Measurements from ENCODE around the gene RRAGD. TPM values are rescaled to one million over a fixed set of nuclear protein-coding genes. Genes with fewer than 3 reads are reported as not detected.

The RRAGD gene
- total RNA-seq, 1 donor from 2014 or later = 62.9 TPM

- no peak for DNase-seq
- Histone ChIP-seq H3K27ac (no peak overlapping the region), H3K4me1 (peaks cover 62% of the 10 kb centered on the region), H3K36me3 (peaks cover 15% of the 10 kb centered on the region), H3K27me3 (ENCODE audit: low read depth) (no peaks in the 10 kb centered on the region), H3K9me3 (no peaks in the 10 kb centered on the region), H3K4me3 (no peak overlapping the region)
- no peak for TF ChIP-seq CTCF (IDR thresholded peaks at IDR 0.05)
- ATAC-seq = no peak
- intact Hi-C loops (cut with DNase I) = no loop called here
Observed at GRCh38 chr6:89346433-89346832, 65.6 kb downstream of the RRAGD start.

DNA sequence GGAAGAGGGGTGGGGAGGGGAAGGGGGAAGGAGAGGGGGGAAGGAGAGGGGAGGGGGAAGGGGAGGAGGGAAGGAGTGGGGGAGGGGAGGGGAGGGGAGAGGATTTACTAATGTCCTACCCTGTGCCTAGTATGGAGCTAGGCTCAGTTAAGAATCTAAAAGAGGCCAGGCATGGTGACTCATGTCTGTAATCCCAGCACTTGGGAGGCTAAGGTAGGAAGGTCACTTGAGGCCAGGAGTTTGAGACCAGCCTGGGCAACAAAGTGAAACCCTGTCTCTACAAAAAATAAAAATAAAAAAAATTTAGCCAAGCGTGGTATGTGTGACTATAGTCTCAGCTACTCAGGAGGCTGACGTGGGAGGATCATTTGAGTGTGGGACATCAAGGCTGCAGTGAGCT lies 72.5 kb downstream of the RRAGD start:
- no peak for DNase-seq
- no peak for ATAC-seq
- no peaks in the 10 kb centered on the region for H3K9me3 ChIP-seq
- intact Hi-C loops (cut with DNase I) = no loop called here
- no peak overlapping the region for H3K4me3 ChIP-seq
- peaks cover 4% of the 10 kb centered on the region for H3K4me1 ChIP-seq
- no peak for TF ChIP-seq CTCF (IDR thresholded peaks at IDR 0.05)
- H3K27ac ChIP-seq = no peak overlapping the region
- H3K36me3 ChIP-seq = peaks cover 78% of the 10 kb centered on the region
- no peaks in the 10 kb centered on the region for H3K27me3 ChIP-seq (ENCODE audit: low read depth)

GRCh38 chr6:89335164-89335563 lies 76.9 kb downstream of the RRAGD start:
- intact Hi-C loops (cut with DNase I) = no loop called here
- H3K27ac ChIP-seq = no peak overlapping the region
- no peak for ATAC-seq
- H3K4me1 ChIP-seq = no peaks in the 10 kb centered on the region
- no peak overlapping the region for H3K4me3 ChIP-seq
- H3K9me3 ChIP-seq = no peaks in the 10 kb centered on the region
- peaks cover 94% of the 10 kb centered on the region for H3K36me3 ChIP-seq
- H3K27me3 ChIP-seq (ENCODE audit: low read depth) = no peaks in the 10 kb centered on the region
- no peak for DNase-seq
- TF ChIP-seq CTCF (IDR thresholded peaks at IDR 0.05) = no peak

DNA sequence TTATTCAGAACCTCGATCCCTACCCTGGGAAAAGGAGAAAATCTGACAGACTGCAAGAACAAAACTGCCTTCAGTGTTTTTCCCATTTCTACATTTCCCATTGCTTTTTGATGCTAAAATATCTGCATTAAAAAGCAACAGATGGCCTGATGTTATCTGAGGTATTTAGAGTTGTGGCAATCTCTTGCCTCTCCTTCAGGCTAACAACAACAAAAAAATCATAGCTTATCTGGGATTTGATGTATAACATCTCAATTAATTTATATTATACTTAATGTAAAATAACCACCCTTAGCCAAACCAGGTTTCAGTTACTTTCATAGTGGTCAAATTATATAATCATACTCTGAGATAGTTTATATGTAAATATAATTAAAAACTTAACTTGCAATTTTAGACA lies 81.2 kb downstream of the RRAGD start:
- Histone ChIP-seq H3K27ac (no peak overlapping the region), H3K9me3 (no peaks in the 10 kb centered on the region), H3K36me3 (peaks cover 98% of the 10 kb centered on the region), H3K4me1 (no peaks in the 10 kb centered on the region), H3K4me3 (no peak overlapping the region), H3K27me3 (ENCODE audit: low read depth) (no peaks in the 10 kb centered on the region)
- DNase-seq (no peak), ATAC-seq (no peak)
- TF ChIP-seq CTCF (IDR thresholded peaks at IDR 0.05) = no peak
- intact Hi-C loops (cut with DNase I) = no loop called here

GRCh38 chr6:89328976-89329375 lies 83.1 kb downstream of the RRAGD start:
- H3K36me3 ChIP-seq = peaks cover 80% of the 10 kb centered on the region
- H3K4me3 ChIP-seq = no peak overlapping the region
- no peaks in the 10 kb centered on the region for H3K4me1 ChIP-seq
- no peak overlapping the region for H3K27ac ChIP-seq
- H3K9me3 ChIP-seq = no peaks in the 10 kb centered on the region
- no peaks in the 10 kb centered on the region for H3K27me3 ChIP-seq (ENCODE audit: low read depth)
- intact Hi-C loops (cut with DNase I) = no loop called here
- no peak for TF ChIP-seq CTCF (IDR thresholded peaks at IDR 0.05)
- ATAC-seq = no peak
- DNase-seq = no peak

DNA sequence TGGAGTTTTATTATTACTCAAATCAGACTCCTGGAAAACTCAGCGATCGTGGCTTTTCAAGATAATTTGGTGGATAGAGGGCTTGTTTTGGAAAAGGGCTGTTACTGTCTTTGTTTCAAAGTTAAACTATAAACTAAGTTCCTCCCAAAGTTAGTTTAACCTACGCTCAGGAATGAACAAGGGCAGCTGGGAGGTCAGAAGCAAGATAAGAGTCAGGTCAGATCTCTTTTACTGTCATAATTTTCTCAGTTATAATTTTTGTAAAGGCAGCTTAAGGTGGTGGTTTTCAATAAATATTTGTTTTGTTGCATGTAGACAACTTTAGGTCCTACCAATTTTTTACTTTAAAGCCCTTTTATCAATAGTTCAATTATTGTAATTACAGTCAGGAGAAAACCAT lies 87.8 kb downstream of the RRAGD start:
- no peaks in the 10 kb centered on the region for H3K9me3 ChIP-seq
- ATAC-seq = no peak

More for the DNA sequence above, 87.8 kb downstream of the RRAGD start:
- Histone ChIP-seq H3K27ac (no peak overlapping the region), H3K36me3 (peaks cover 35% of the 10 kb centered on the region), H3K4me3 (no peak overlapping the region), H3K27me3 (ENCODE audit: low read depth) (no peaks in the 10 kb centered on the region), H3K4me1 (peaks cover 7% of the 10 kb centered on the region)
- intact Hi-C loops (cut with DNase I) = no loop called here
- no peak for TF ChIP-seq CTCF (IDR thresholded peaks at IDR 0.05)
- DNase-seq = no peak
